GM18498 (cell line): ENCODE measurements around the gene ASAP2.

ENCODE experiments used
- ATAC-seq: cut with Tn5 transposase; IDR thresholded peaks from one replicate; pipeline ENCODE4 v1.9.1; 2021; ENCODE audit warnings: mild to moderate bottlenecking, moderate library complexity; ENCODE audit not compliant: unreplicated experiment

Gene ASAP2

DNA sequence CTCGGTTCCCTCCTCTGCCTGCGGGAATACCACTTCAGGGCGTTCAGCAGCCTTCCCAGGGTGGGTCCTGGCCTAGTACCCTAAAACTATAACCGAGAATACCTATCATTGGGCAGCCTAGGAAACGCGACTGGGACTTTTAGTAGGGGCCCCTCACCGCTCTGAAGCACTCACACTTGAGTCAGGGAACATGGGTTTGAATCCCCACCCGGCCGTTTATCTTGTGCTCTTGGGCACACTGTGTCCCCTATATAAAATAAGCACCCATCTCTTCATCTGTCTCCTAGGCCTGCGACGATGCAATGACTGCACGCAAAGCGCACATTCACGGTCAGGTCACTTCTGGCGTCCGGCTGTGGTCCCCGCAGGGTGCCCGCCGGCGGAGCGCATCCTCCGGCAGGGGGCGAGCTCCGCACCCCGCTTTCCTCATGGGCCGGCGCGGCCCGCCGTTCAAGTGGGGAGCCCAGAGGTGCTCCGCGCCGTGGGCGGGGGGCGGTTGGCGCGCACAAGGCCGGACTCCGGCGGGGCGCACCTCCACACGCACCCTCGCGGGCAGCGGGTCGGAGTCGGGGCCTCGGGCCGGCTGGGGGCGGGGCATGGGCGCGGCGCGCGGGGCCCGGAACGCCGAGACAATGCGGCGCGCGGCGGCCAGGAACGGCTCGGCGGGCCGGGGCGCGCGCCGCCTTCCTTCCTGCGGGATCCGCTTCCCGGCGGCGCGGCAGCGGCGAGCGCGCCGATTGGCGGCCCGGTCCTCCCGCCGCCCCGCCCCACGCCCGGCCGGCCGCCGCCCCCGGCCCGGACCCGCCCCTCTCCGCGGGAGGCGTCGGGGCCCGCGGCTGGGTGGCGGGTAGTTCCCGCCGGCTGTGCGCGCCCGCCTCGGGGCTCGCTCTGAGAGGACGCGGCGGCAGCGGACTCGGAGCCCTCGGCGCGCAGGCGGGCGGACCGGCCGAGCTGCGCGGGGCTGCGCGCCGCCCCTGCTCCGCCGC, at the start of gene ASAP2:
TSS of gene ASAP2 (plus strand) at position 850 of the 986 bp plus-strand sequence. CDS start 293 bp downstream, outside the sequence.
- ATAC-seq, result peak; percentile 77

DNA sequence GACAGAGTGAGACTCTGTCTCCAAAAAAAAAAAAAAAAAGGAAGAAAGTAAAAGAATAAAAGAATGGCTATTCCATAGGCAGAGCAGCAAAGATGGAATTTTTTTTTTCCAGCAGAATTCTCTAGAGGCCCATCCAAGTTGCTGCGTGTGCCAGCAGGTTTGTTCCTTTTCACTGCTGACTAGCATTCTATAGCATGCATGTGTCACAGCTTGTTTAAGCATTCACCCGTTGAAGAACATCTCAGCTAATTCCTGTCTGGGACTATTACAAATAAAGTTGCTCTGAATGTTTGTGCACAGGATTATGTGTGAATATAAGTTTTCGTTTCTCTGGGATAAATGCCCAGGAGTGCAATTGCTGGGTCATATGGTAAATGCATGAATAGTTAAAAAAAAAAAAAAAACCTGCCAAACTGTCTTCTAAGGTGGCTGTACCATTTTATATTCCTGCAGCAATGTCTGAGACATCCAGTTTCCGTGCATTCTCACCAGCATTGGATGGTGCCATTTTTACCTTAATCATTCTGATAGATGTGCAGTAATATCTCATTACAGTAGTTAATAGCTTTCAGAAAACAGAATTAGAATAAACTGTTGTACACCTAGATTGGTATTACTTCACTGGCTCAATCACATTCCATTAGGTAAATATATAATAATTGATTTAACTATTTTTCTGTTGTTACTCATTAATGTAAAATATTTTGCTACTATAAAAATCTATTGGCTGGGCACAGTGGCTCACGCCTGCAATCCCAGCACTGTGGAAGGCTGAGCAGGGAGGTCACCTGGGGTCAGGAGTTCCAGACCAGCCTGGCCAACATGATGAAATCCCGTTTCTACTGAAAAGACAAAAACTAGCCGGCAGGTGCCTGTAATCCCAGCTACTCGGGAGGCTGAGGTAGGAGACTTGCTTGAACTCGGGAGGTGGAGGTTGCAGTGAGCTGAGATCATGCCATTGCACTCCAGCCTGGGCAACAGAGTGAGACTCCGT, 47.5 kb upstream of the ASAP2 start:
- ATAC-seq, result no peak

GRCh38 chr2:9160732-9161131, 45.9 kb upstream of the ASAP2 start:
- ATAC-seq, result no peak

GRCh38 chr2:9162841-9163240, 43.8 kb upstream of the ASAP2 start:
- ATAC-seq, result no peak

- ATAC-seq, result no peak
Observed at GRCh38 chr2:9163306-9164111, 43.1 kb upstream of the ASAP2 start.

DNA sequence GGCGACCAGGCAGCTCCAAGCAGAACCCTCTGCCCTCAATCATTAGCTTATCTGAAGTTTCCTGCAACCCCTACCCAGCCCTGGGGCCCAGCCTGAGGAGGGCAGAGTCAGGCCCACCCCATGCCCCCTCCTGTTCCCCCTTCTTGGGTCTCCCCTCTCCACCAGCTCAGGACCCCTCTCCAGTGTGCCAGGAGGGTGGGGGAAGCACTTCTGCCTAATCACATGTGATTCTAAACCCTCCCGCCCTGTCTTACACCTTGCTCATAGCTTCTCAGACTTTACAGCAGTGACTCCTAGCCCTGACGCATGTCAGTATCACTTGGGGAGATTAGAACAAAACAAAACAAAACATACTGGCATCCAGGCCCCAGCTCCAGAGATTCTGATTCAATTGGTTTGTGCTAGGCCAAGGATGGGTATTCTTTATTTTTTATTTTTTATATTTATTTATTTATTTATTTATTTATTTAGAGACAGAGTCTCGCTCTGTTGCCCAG, 42.5 kb upstream of the ASAP2 start:
- no peak for ATAC-seq

- ATAC-seq, result no peak
Observed at GRCh38 chr2:9165625-9166024, 41.0 kb upstream of the ASAP2 start.

- ATAC-seq, result no peak
Observed at GRCh38 chr2:9166579-9167377, 39.8 kb upstream of the ASAP2 start.

- ATAC-seq, result no peak
Observed at GRCh38 chr2:9167718-9168657, 38.6 kb upstream of the ASAP2 start.

GRCh38 chr2:9168821-9169221, 37.8 kb upstream of the ASAP2 start:
- no peak for ATAC-seq

- no peak for ATAC-seq
Observed at GRCh38 chr2:9169349-9170107, 37.1 kb upstream of the ASAP2 start.

DNA sequence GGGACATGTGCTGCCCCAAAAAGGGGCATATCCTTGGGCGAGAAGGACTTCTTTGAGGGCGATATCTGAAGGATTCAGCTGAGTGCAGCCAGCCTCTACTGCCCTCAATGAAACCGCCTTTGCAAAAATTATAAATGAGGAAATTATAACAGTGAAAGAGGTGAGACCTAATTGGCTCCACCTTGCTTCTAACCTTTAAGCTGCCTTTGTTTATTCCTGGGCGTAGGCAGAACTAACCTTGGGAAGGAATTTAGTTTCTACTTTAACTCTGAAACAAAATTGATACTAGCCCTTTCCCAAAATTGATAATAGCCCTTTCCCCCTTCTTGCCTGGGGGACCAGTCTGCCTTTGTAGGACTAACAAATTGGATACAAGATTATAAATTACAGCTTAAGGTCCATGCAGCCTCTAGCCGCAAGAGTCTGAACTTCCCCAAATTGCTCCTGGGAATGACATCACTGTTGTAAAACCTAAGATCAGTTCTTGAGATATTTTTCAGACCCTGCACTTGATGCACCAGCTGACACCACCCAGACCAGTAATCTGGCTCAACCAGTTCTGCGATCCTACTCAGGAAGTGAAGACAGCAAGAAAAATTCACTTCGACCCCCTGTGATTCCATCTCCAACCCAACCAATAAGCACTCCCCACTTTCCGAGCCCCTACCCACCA, 36.0 kb upstream of the ASAP2 start:
- no peak for ATAC-seq

- no peak for ATAC-seq
Observed at GRCh38 chr2:9174771-9175437, 31.7 kb upstream of the ASAP2 start.

DNA sequence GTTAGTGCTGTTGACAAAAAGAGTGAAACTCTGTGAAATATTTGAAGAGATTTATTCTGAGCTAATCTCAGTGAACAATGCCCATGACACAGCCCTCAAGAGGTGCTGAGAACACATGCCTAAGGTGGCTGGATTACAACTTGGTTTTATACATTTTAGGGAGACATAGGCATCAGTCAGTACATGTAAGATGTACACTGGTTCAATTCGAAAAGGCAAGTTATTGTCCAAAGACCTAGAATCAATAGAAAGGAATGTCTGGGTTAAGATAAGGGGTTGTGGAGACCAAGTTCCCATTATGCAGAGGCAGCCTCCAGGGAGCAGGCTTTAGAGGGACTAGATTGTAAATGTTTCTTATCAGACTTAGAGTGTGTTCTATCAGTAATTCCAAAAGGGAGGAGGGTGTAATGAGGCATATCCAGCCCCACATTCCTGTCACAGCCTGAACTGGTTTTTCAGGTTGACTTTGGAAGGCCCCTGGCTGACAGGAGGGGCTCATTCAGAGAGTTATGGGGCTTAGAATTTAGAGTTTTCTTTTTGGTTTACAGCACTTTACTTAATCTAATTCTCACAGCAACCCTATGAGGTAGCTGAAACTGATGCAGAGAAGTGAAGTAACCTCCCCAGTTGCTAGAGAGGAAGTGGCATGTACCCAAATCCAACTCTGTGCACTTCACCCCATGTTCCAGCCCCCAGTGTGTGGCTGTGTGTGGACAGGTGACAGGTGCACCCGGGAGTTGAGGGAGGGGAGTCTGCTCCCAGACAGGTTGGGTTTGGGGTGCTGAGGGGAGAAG, 28.3 kb upstream of the ASAP2 start:
- ATAC-seq, result no peak

DNA sequence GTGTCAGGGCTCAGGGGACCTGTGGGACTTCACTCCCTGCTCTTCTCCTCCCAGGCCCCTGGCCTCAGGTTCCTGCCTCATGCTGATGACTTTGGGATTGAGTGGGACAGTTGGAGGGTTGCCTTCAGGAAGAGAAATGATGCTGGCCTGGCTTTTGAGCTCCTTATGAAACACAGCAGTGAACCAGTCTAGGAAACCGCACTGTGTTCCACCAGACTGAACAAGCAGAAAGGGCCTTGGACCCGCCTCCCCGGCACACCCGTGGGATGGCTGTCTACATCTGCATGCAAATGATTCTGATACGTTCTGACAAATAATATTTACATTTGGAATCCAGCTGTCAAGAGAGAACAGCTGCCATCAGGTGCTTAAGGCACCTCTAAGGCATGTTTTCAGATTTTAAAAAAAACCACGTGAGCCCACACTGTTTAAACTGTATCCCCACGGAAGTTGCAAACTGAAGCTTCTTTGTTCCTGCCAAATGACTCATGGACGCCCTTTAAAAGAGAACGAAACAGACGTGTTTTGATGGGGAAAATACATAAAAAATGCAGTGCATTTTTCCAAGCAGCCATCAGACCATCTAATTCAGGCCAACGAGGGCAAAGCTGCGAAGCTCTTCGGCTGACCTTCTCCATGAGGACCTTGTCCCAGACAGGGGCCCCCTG, 27.6 kb upstream of the ASAP2 start:
- ATAC-seq, result no peak
